Panc1 (cell line): ENCODE data around the gene SH3PXD2A. TPM values are rescaled to one million over a fixed set of nuclear protein-coding genes. Genes with fewer than 3 reads are reported as not detected.

Experiments
- ATAC-seq: fragments of 200-7000 bp; cut with Tn5 transposase; 2 replicates; pipeline ENCODE4 v1.9.1; 2020; ENCODE audit warnings: mild to moderate bottlenecking, moderate library complexity
- BruUV-seq: library from RNA; stranded (reverse); fragments of 400-500 nt; replicated peaks from 2 replicates; lab custom pipeline; 2021; lab: Mats Ljungman, UMichigan
- CTCF ChIA-PET: fragments of 300-600 bp; sonication (Branson Sonifier 250); formaldehyde crosslinking; loops from one replicate; lab custom pipeline; 2022; ENCODE audit warnings: antibody characterized with exemption; lab: Charles Lee
- POLR2A ChIA-PET: fragments of 300-600 bp; sonication (Branson Sonifier 250); formaldehyde crosslinking; loops from one replicate; lab custom pipeline; 2022; ENCODE audit warnings: antibody characterized with exemption; lab: Charles Lee
- DNase-seq: peaks from one replicate; pipeline ENCODE4 v3.0.0-alpha.2; 2010; ENCODE audit warnings: low read depth, low spot score
- H3K27ac ChIP-seq: 2 replicates; pipeline ENCODE4 v1.5.1; 2011; ENCODE audit warnings: mild to moderate bottlenecking, low read length, inconsistent platforms
- H3K27me3 ChIP-seq: fragments of 200-500 bp; sonication (Bioruptor generic); 2 replicates; pipeline ENCODE4 v1.6.0; 2014; ENCODE audit warnings: low read length, inconsistent platforms; ENCODE audit not compliant: control insufficient read depth, insufficient read depth
- H3K36me3 ChIP-seq: fragments of 200-500 bp; sonication (Bioruptor generic); 2 replicates; pipeline ENCODE4 v1.5.1; 2014; ENCODE audit warnings: inconsistent platforms, mild to moderate bottlenecking, low read length, moderate library complexity; ENCODE audit not compliant: control insufficient read depth, insufficient read depth
- H3K4me1 ChIP-seq: 2 replicates; pipeline ENCODE4 v1.5.1; 2011; ENCODE audit warnings: inconsistent platforms, mild to moderate bottlenecking, low read length, moderate library complexity; ENCODE audit not compliant: control insufficient read depth, insufficient read depth
- H3K4me3 ChIP-seq, 2 experiments: 2 replicates each; pipeline ENCODE4 v1.5.1; 2011 to 2012; ENCODE audit warnings: low read depth in 2 of 2, low read length in 2 of 2, mild to moderate bottlenecking in 2 of 2, inconsistent platforms in 1 of 2, moderate library complexity in 1 of 2
- H3K9me3 ChIP-seq: fragments of 200-500 bp; sonication (Bioruptor generic); 2 replicates; pipeline ENCODE4 v1.5.1; 2014; ENCODE audit warnings: low read depth, mild to moderate bottlenecking, inconsistent platforms, low read length, moderate library complexity; ENCODE audit not compliant: control insufficient read depth, insufficient read depth
- CTCF ChIP-seq: fragments of 450-650 bp; IDR thresholded peaks from 2 replicates; pipeline ENCODE4 v1.5.1; 2017; ENCODE audit warnings: mild to moderate bottlenecking
- POLR2AphosphoS5 ChIP-seq: IDR thresholded peaks from 2 replicates; pipeline ENCODE4 v1.6.1; 2012; ENCODE audit warnings: mild to moderate bottlenecking, low read depth, low read length, moderate library complexity
- REST ChIP-seq, 2 experiments: IDR thresholded peaks; 2 replicates each; pipeline ENCODE4 v1.6.1; 2011 to 2012; ENCODE audit warnings: low read depth in 2 of 2, control low read depth in 1 of 2, low read length in 1 of 2, mild to moderate bottlenecking in 1 of 2, moderate library complexity in 1 of 2; ENCODE audit not compliant: insufficient read depth in 1 of 2
- SIN3A ChIP-seq: IDR thresholded peaks from 2 replicates; pipeline ENCODE4 v1.6.1; 2012; ENCODE audit warnings: low read depth, mild to moderate bottlenecking, low read length, moderate library complexity, borderline replicate concordance; ENCODE audit not compliant: insufficient read depth
- TCF7L2 ChIP-seq: IDR thresholded peaks from 2 replicates; pipeline ENCODE4 v1.6.1; 2011; ENCODE audit warnings: mild to moderate bottlenecking, low read depth, low read length, inconsistent platforms
- in situ Hi-C: cut with HindIII; loops from 2 replicates; pipeline ENCODE4 v1.10.0; 2016; ENCODE audit warnings: low sequenced_read_pairs, low pct_unique_long_range_greater_than_20kb
- intact Hi-C: fragments of 100-400 bp; cut with micrococcal nuclease; formaldehyde crosslinking; loops from one replicate; pipeline ENCODE4 v1.10.0; 2022; ENCODE audit not compliant: unreplicated experiment
- total RNA-seq: library from RNA; stranded (reverse); gene quantifications from one replicate; pipeline ENCODE4 v1.2.1, GENCODE V29; 2021; ENCODE audit not compliant: unreplicated experiment

The SH3PXD2A gene
- total RNA-seq, 1 experiment from 2014 or later, result 5.7 TPM

GRCh38 chr10:103653581-103654037, 201.8 kb downstream of the SH3PXD2A start:
- Histone ChIP-seq H3K27me3 (no peaks in the 10 kb centered on the region), H3K4me3 (no peak overlapping the region), H3K9me3 (no peaks in the 10 kb centered on the region), H3K36me3 (no peaks in the 10 kb centered on the region), H3K4me1 (no peaks in the 10 kb centered on the region), H3K27ac (no peak overlapping the region)
- CTCF ChIA-PET, result interaction anchor here (0.6 kb wide), 1 partner anchor 109 kb away, joined by 4 read pairs; no protein-coding TSS in a partner anchor
- no peak for TF ChIP-seq CTCF
- TF ChIP-seq REST (IDR thresholded peaks at IDR 0.05; ENCODE audit: insufficient read depth in 1 of 2, low read depth in 2 of 2, low read length in 1 of 2), result no peak
- TF ChIP-seq SIN3A, result no peak
- TF ChIP-seq POLR2AphosphoS5, result no peak
- TF ChIP-seq TCF7L2, result no peak
- ATAC-seq (no peak), DNase-seq (no peak)
- no TSS peak for BruUV-seq
- intact Hi-C loops (no loop called here), in situ Hi-C loops (no loop called here)
- POLR2A ChIA-PET, result no interaction called here

GRCh38 chr10:103652599-103653281, 202.6 kb downstream of the SH3PXD2A start:
- Histone ChIP-seq H3K27ac (no peak overlapping the region), H3K4me1 (no peaks in the 10 kb centered on the region), H3K4me3 (no peak overlapping the region), H3K36me3 (no peaks in the 10 kb centered on the region), H3K27me3 (no peaks in the 10 kb centered on the region), H3K9me3 (no peaks in the 10 kb centered on the region)
- in situ Hi-C loops (no loop called here), intact Hi-C loops (no loop called here)
- no peak for TF ChIP-seq TCF7L2
- no peak for TF ChIP-seq REST (IDR thresholded peaks at IDR 0.05; ENCODE audit: insufficient read depth in 1 of 2, low read depth in 2 of 2, low read length in 1 of 2)
- no peak for TF ChIP-seq SIN3A
- ChIA-PET POLR2A (no interaction called here), CTCF (no interaction called here)
- ATAC-seq, result no peak
- no peak for DNase-seq
- BruUV-seq, result no TSS peak
